NAMALWA (cell line): ENCODE results near the gene NRG3.
A peak's percentile ranks its signal among the peaks of the same experiment; 100 is the strongest.

Experiments used
- DNase-seq: peaks from one replicate; pipeline ENCODE4 v3.0.0-alpha.2; 2015; ENCODE audit warnings: low spot score

NRG3 gene

DNA sequence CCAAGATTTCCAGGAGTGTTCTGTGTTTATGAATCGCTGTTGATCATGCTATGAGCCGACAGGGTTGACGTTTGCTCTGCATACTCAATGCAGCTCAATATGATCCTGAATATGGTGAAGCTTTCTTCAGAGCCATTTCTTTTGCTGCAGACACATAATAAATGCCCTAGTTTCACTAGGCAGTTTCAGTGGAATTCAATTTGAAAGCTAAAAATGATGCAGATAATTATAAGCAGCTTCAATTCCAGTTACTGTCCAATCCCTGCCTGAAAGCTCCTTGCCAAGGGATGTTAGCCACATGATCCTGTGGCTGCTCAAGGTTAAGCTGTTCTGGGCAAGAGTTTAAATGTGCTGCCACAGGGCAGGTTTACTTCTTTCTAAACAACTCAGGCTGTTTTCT, 805.6 kb downstream of the NRG3 start:
- DNase-seq, result no peak

GRCh38 chr10:82683945-82684344, 809.0 kb downstream of the NRG3 start:
- DNase-seq, result no peak

- no peak for DNase-seq
These were observed 810.1 kb downstream of the NRG3 start for GRCh38 chr10:82685087-82685486.

- DNase-seq, result no peak
These were observed 816.2 kb downstream of the NRG3 start for GRCh38 chr10:82691211-82691610.

- no peak for DNase-seq
These were observed 817.5 kb downstream of the NRG3 start for GRCh38 chr10:82692458-82692857.

DNA sequence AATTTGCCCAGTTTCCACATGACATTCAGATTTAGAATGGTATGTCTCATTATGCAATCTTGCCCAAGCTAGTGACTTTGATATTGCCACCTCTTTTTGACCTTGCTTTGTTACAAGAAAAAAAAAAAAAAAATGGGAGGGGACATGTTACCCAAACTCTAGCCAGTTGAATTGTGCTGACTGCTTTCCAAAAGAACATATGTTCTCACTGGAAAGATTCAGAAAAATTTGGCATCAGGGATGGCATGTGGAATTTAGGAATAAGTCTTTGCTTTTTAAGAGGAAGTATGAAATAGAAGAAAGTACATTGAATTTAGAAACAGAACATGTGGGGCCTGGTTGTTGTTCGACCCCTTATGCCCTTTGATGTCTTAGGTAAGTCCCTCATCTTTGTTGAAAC, 846.8 kb downstream of the NRG3 start:
- no peak for DNase-seq

- DNase-seq, result no peak
These were observed 847.3 kb downstream of the NRG3 start for GRCh38 chr10:82722273-82722672.

GRCh38 chr10:82736305-82736704, 861.3 kb downstream of the NRG3 start:
- DNase-seq, result no peak

DNA sequence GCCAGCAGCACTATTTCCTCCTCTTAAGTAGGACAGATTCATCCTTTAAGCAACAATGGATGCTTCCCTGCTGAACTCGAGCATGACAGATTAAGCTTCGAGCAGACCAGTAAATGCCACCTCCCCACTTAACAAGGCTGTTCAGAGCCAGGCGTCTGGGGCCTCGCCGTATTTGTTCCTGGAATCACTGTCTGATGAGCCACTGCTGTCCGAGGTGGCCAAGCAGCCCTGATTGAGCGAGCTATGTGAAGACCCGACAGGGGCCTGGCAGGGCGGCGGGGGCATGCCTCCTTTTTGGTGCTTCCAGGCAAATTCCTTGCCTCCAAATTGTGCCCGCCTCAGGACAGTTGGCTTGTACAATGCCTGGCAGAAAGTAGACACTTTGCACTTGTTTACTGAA, 862.6 kb downstream of the NRG3 start:
- no peak for DNase-seq

DNA sequence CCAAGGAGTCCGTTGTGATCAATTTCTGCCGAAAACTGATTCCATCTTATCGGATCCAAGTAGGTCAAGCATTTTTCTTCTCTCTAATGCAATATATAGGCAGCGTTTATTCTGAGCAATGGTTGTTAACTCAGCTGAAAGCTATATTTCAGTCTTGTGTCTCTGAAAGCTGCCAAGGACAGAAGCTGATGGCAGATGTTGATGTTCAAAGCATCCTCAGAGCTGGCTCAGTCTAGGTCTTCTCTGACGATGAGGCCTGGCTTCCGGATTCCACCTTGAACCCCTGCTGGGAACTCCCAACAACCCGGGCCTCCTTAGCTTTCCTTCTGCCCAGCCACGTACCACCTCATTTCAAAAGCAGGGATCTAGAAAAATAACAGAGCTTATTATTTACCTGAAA, 863.6 kb downstream of the NRG3 start:
- DNase-seq, result no peak

DNA sequence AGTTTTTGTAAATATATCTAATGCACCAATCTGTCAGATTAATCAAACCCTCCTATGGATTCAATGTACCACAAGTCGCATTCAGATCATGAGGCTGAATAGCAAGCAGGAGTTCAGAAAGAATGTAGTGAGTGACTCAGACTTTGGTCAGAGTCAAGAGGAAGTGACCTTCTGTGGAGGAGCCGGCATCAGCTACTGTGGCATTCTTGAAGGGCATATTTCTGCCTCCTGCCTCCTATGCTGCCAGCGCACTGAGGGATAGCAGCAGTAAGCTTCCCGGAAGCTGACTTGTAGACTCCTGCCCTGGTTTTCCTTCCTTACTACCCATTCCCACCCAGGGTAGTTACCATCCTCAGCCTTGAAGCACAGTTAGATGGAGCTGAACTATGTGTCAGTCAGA, 867.5 kb downstream of the NRG3 start:
- no peak for DNase-seq

DNA sequence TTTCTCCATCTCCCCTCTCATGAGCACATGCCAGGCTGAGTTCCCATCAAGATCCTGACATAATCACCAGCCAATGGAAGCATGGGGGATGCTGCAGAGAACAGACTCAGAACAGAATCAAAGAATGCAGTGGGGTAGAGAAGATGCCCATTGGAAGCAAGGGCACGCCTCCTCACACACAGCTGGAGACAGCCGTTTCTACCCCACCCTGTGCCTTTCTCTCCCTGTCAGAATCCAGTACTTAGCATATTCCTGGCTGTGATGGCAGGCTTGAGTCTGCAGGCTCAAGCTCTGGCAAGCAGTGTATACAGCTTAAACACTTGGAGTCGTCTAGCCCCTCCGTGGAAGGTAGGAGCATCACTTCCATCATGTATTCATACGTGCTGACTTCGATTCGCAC, 867.9 kb downstream of the NRG3 start:
- DNase-seq, result no peak

- DNase-seq, result no peak
These were observed 875.5 kb downstream of the NRG3 start for GRCh38 chr10:82750538-82750937.

DNA sequence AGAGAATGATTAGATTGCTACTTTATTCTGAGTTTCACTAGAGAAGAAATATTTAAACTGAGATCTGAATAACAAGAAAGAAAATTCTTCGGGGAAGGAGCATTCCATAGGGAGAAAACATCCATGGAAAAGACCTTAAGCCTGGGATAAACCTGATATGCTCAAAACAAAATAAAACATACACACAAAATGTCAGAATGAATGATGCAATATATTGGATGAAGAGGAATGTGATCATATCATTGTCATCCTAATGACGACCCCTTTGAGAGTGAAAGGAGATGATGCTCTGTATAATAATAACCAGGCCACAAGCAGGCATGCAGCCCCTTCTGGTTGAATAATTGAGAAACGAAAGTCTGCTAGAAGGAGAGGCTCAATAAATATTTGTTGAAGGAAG, 882.4 kb downstream of the NRG3 start:
- DNase-seq, result no peak

DNA sequence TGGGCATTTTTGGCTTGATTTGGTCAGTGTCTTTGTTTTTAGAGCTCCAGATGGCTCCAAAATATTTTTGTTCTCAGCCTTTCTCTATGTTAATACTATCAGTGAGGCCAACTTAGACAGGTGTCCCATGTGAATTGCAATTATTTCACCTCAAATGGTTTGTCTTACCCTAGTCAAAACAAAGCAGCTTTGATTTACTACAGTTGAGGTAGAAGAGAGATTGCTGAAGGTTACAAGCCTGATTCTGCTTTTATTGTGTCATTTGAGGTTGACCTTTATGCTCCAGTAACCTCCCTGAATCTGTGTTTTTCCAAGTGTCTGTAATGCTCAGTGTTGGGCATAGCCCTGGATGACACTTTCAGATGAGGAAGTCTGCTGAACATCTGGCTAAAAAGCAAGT, 882.9 kb downstream of the NRG3 start:
- DNase-seq, result no peak

DNA sequence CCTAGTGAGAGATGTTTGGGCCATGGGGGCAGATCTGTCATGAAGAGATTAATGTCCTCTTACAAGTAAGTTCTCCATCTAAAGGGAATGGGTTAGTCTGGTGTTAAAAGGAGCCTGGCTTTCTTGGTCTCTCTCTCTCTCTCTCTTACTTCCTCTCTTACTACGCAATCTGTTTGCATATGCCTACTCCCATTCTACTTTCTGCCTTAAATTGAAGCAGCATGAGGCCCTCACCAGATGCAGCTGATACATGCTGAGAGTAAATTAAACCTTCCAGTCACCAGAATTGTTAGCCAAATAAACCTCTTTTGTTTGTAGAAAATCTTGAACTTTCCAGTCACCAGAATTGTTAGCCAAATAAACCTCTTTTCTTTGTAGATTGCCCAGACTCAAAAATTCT, 884.1 kb downstream of the NRG3 start:
- no peak for DNase-seq

DNA sequence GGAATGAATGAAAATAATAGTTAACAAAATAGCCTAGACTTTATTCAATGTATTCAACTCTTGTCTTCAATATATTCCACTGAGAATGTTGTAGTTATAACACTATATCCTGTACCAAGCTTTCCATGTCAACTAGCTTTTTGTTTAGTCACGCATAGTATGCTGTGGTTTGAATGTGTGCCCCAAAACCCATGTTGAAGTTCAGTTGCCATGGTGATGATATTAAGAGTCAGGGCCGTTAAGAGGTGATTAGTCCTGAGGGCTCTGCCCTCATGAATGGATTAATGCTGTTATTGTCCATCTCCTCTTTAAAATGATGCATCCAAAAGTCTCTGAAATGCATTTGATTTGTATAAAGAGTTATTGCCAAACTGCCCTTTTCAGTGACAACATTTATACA, 887.6 kb downstream of the NRG3 start:
- DNase-seq, result no peak

DNA sequence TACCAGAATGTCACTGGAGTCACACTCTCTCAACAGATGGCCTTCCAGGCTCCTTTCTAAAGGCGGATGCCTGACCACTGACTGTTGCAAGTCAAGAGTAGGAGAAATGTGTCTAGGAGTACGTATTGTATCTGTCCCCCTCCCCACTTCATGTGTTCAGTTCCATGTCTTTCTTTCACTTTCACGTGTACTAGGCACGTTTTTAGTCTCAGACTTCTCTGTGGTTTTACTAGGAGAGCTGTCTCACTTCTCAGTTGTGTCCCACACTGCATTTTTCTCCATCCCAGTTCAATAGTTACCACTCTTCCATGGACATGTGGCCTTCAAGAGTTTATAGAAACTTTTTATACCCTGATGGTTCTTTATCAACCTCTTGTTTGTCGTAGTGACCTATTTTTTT, 893.0 kb downstream of the NRG3 start:
- DNase-seq, result peak; percentile 6

DNA sequence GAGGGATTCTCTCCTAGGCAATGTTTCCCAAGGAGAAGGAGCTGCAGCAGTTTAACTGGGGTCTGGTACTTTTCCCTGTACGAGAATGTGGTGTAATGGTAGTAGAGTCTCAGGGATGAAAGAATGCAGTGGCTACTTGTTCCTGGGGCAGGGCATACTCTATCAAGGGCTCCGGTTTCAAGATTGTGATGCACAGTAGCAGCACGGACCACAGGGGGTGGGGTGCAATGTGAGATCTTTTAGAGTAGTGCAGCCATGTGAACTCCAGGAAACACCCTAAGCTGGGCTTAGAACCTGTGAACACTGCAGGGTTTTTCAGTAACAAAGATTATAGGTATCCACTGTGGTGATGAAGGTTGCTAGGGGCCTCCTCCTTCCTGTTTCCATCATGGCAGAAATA, 903.9 kb downstream of the NRG3 start:
- no peak for DNase-seq

- peak; percentile 28 for DNase-seq
These were observed 921.5 kb downstream of the NRG3 start for GRCh38 chr10:82796510-82796909.

DNA sequence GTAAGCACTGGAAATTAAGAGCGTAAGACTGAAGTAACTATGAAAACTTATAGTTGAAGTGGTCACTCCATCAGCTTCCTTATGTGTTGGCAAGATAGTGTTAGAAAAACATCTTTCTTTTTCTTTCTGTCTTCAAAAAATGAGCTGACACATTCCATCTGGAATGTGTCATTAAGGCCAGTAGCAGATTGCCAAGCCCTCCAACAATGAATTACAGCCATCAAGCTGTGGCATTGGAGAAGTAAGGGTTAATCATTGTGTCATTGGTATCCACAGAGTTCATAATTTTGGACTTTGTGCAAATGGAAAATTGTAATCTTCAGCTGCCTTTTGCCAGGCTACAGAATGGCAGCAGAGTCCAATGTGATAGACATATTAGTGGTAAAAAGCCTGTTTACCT, 926.3 kb downstream of the NRG3 start:
- no peak for DNase-seq

GRCh38 chr10:82811621-82812020, 936.6 kb downstream of the NRG3 start:
- peak; percentile 58 for DNase-seq

- no peak for DNase-seq
These were observed 938.9 kb downstream of the NRG3 start for GRCh38 chr10:82813856-82814255.

GRCh38 chr10:82814635-82815034, 939.6 kb downstream of the NRG3 start:
- DNase-seq, result no peak

DNA sequence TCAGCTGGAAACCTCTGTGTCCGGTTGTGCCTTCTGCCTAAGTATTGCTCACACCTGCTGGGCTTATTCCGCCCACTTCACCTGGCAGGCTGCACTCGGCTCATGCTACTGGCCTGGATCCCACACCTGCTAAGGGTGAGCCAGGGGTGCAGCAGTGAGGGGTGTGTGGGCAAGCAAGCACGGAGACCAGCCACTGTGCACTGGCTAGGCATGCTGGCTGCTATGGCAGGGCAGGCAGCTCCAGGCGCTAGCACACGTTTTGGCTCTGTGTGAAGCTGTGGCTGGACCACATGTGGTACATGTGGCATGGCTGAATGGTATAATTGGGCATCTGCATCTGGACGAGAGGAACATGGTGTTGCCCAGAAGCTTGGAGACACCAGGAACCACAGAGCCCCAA, 940.7 kb downstream of the NRG3 start:
- no peak for DNase-seq
